Duodenal mucosa (tissue), 2 donors: ENCODE data around the gene C10orf90.

Experiments
- H3K27ac ChIP-seq: one replicate; pipeline ENCODE4 v1.7.0; 2013; ENCODE audit warnings: low read depth, low read length
- H3K27me3 ChIP-seq, 2 donors: one replicate each; pipeline ENCODE4 v1.7.0; 2013; ENCODE audit warnings: low read length in 2 of 2, control low read depth in 1 of 2; ENCODE audit not compliant: insufficient read depth in 2 of 2, control insufficient read depth in 1 of 2
- H3K36me3 ChIP-seq, 2 donors: one replicate each; pipeline ENCODE4 v1.7.0; 2013; ENCODE audit warnings: low read length in 2 of 2, control low read depth in 1 of 2; ENCODE audit not compliant: insufficient read depth in 2 of 2, control insufficient read depth in 1 of 2
- H3K4me1 ChIP-seq, 2 donors: one replicate each; pipeline ENCODE4 v1.7.0; 2013; ENCODE audit warnings: low read length in 2 of 2, control low read depth in 1 of 2; ENCODE audit not compliant: insufficient read depth in 2 of 2, control insufficient read depth in 1 of 2
- H3K4me3 ChIP-seq, 2 donors: one replicate each; pipeline ENCODE4 v1.7.0; 2013; ENCODE audit warnings: low read length in 2 of 2, low read depth in 1 of 2
- H3K9ac ChIP-seq, 2 donors: one replicate each; pipeline ENCODE4 v1.7.0; 2013; ENCODE audit warnings: low read length in 2 of 2, low read depth in 1 of 2
- H3K9me3 ChIP-seq, 2 donors: one replicate each; pipeline ENCODE4 v1.7.0; 2013; ENCODE audit warnings: low read length in 2 of 2, control low read depth in 1 of 2; ENCODE audit not compliant: control insufficient read depth in 1 of 2

Gene C10orf90

DNA sequence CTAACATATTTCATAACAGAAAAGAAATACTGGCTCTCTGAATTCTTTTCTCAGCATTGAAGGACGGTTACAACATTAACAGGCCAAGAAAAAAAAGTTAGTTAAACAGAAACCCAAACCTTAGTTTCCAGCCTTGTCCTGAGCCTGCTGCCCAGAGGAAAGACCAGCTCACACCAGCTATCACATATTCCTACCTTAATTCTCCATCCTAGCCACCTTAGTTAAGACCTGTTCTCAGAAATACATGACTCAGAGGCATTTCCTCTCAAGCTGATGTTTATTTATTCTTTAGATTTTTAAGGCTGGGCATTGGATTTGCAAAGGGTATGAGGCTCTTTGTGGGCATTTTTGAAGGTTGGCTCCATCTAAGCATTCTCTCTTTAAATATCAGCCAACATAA, 247.9 kb downstream of the C10orf90 start:
- Histone ChIP-seq H3K4me1 (no peaks in the 10 kb centered on the region), H3K9me3 (peaks cover 9 to 15% of the 10 kb centered on the region in 2 donors), H3K27ac (no peak overlapping the region), H3K4me3 (no peak overlapping the region), H3K36me3 (no peaks in the 10 kb centered on the region), H3K9ac (no peak overlapping the region), H3K27me3 (no peaks in the 10 kb centered on the region)

- H3K36me3 ChIP-seq, result no peaks in the 10 kb centered on the region
- no peak overlapping the region for H3K4me3 ChIP-seq
- H3K27ac ChIP-seq, result no peak overlapping the region
- no peaks in the 10 kb centered on the region for H3K4me1 ChIP-seq
- H3K27me3 ChIP-seq, result no peaks in the 10 kb centered on the region
- H3K9ac ChIP-seq, result no peak overlapping the region
- H3K9me3 ChIP-seq, result peaks cover 9 to 15% of the 10 kb centered on the region in 2 donors
These were observed 248.7 kb downstream of the C10orf90 start for GRCh38 chr10:126421756-126422256.

GRCh38 chr10:126420567-126421300, 249.8 kb downstream of the C10orf90 start:
- no peak overlapping the region for H3K4me3 ChIP-seq
- no peaks in the 10 kb centered on the region for H3K36me3 ChIP-seq
- no peaks in the 10 kb centered on the region for H3K4me1 ChIP-seq
- no peak overlapping the region for H3K9ac ChIP-seq
- peaks cover 9 to 15% of the 10 kb centered on the region in 2 donors for H3K9me3 ChIP-seq
- H3K27ac ChIP-seq, result no peak overlapping the region
- H3K27me3 ChIP-seq, result no peaks in the 10 kb centered on the region

GRCh38 chr10:126417220-126417825, 253.2 kb downstream of the C10orf90 start:
- Histone ChIP-seq H3K4me3 (no peak overlapping the region), H3K4me1 (no peaks in the 10 kb centered on the region), H3K9me3 (no peaks in the 10 kb centered on the region), H3K36me3 (no peaks in the 10 kb centered on the region), H3K9ac (no peak overlapping the region), H3K27ac (no peak overlapping the region), H3K27me3 (no peaks in the 10 kb centered on the region)

DNA sequence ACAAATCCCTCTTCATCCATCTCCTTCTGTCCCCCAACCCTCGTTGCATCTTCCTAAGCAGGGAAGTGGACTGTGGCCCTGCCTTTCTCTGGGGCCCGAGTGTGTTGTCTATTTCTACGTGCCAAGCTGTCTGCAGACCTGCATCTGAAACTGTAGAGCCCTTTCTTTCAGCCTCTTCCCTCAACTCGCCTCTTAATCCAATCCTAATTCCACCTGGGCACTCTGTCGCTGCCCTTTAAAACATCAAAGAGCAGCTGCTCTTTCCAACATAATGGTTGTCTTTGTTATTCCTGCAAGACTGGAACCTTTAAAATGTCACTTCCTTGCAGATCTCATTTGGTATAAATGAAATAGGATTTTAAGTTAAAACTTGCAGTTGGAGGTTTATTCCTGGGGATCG, 260.7 kb downstream of the C10orf90 start:
- Histone ChIP-seq H3K9ac (no peak overlapping the region), H3K36me3 (no peaks in the 10 kb centered on the region), H3K4me3 (no peak overlapping the region), H3K27ac (no peak overlapping the region), H3K4me1 (no peaks in the 10 kb centered on the region), H3K9me3 (no peaks in the 10 kb centered on the region), H3K27me3 (no peaks in the 10 kb centered on the region)

DNA sequence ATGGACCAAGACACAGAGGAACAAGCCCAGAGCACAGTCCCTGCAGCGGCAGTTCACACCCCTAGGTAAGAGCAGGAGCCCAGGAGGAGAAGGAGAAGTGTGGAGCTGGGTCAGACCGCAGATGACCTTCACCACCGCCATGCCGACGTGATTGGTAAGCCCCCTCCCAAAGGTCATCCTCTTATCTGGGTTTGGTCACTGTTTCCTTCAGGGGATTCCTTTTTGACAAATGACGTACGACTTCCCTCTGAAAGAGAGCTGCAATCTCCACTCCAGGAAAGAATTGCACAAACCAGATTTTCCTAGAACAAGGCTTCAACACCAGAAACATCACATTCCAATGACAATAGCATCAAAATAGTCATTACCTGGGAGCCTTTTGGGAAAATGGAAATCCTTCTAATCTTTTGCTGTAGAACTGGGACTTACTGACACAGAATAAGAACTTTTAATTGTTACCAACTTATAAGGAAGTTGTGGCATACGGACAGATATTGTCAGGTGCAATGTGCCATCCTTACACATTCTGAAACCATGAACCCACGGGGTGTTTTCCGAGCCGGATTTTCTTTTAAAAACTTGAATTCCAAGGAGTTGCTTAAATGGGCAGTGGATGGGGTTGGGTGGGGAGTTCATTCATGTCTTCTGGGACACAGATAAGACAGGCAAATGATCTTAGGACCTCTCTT, 261.4 kb downstream of the C10orf90 start:
- Histone ChIP-seq H3K36me3 (no peaks in the 10 kb centered on the region), H3K9ac (no peak overlapping the region), H3K27ac (no peak overlapping the region), H3K4me3 (no peak overlapping the region), H3K4me1 (no peaks in the 10 kb centered on the region), H3K27me3 (no peaks in the 10 kb centered on the region), H3K9me3 (no peaks in the 10 kb centered on the region)

DNA sequence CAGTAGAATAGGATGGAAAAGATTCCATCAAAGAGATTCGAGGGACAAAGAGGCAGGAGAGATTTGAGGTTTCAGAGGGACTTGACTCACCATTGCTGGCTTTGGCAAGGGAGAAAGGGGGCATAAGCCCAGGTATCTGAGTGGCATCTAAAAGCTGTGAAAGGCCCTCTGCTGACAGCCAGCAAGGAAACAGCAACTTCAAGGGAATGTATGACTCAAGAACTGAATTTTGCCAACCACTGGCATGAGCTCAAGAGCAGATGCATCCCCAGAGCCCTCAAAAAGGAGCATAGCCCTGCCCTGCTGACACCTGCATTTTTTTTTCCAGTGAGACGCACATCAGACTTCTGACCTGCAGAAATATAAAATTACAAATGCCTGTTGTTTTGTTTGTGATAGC, 262.7 kb downstream of the C10orf90 start:
- Histone ChIP-seq H3K9me3 (no peaks in the 10 kb centered on the region), H3K27ac (no peak overlapping the region), H3K9ac (no peak overlapping the region), H3K4me3 (no peak overlapping the region), H3K27me3 (no peaks in the 10 kb centered on the region), H3K36me3 (no peaks in the 10 kb centered on the region), H3K4me1 (no peaks in the 10 kb centered on the region)

- H3K27ac ChIP-seq, result no peak overlapping the region
These were observed 265.2 kb downstream of the C10orf90 start for GRCh38 chr10:126405239-126405775.

DNA sequence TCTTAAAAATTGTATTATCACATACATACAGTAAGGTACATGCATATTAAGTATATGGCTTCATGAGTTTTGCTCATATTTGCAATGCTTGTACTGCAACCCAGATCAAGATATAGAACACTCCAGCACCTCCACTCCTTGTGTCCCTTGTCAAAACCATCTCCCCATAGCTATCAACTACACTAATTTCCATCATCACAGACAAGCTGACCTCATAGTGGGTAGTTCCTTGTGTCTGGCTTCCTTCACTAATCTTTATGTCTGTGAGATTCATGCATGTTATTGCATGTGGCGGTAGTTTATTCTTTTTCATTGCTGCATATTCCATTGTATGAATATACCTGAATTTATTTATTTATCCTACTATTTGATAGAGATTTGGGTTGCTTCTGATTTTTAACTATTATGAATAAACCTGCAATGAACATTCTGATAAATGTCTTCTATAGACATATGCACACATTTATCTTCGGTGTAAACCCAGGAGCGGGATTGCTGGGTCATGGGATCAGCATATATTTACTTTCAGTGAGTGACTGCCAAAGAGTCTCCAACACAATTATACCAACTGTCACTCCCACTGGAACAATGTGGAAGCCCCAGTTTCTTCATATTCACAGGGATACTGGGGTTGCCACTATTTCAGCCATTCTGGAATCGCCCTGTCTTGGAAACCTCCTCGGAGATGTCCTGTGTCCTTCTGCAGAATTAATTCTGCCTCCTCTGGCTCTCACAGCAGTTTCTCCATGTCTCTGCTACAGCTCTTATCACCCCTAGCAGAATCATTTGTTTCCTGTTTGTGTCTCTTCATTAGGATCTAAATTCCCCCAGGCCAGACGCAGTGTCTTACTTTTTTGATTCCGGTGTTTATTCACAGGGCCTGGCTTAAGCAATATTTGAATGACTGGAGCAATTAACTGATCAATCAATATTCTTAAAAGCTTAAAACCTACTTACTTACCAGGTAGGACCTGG, 267.5 kb downstream of the C10orf90 start:
- no peaks in the 10 kb centered on the region for H3K4me1 ChIP-seq
- no peaks in the 10 kb centered on the region for H3K36me3 ChIP-seq
- no peak overlapping the region for H3K27ac ChIP-seq
- H3K27me3 ChIP-seq, result no peaks in the 10 kb centered on the region
- no peaks in the 10 kb centered on the region for H3K9me3 ChIP-seq
- no peak overlapping the region for H3K4me3 ChIP-seq
- no peak overlapping the region for H3K9ac ChIP-seq

More at GRCh38 chr10:126405239-126405775, 265.2 kb downstream of the C10orf90 start:
- Histone ChIP-seq H3K9me3 (no peaks in the 10 kb centered on the region), H3K27me3 (no peaks in the 10 kb centered on the region), H3K9ac (no peak overlapping the region), H3K4me1 (no peaks in the 10 kb centered on the region), H3K36me3 (no peaks in the 10 kb centered on the region), H3K4me3 (no peak overlapping the region)
